GM12878 (cell line): ENCODE results near the gene PITPNM1. TPM values are rescaled to one million over a fixed set of nuclear protein-coding genes. Genes with fewer than 3 reads are reported as not detected.

ENCODE experiments used
- ATAC-seq: fragments of 200-7000 bp; cut with Tn5 transposase; 3 replicates; pipeline ENCODE4 v1.9.1; 2020; ENCODE audit warnings: mild to moderate bottlenecking, moderate library complexity
- BruUV-seq: library from RNA; stranded (reverse); fragments of 400-500 nt; replicated peaks from 2 replicates; lab custom pipeline; 2021; lab: Mats Ljungman, UMichigan
- CTCF ChIA-PET: fragments of 300-600 bp; sonication (Branson Sonifier 250); formaldehyde crosslinking; extraction: SDS; loops from one replicate; lab custom pipeline; 2021; ENCODE audit warnings: inconsistent platforms; lab: Yijun Ruan, JAX
- POLR2A ChIA-PET: fragments of 350-600 bp; formaldehyde crosslinking; extraction: SDS; loops from one replicate; lab custom pipeline; 2021; ENCODE audit warnings: inconsistent platforms; lab: Charles Lee
- RAD21 ChIA-PET: fragments of 300-600 bp; sonication (Branson Sonifier 250); formaldehyde crosslinking; loops from one replicate; lab custom pipeline; 2023; ENCODE audit warnings: antibody characterized with exemption; ENCODE audit not compliant: unreplicated experiment; lab: Charles Lee
- SMC1A ChIA-PET: fragments of 300-600 bp; sonication (Branson Sonifier 250); formaldehyde crosslinking; loops from one replicate; lab custom pipeline; 2023; ENCODE audit not compliant: unreplicated experiment, uncharacterized antibody; lab: Charles Lee
- DNase-seq: peaks from one replicate; pipeline ENCODE4 v3.0.0-alpha.2; 2011; ENCODE audit warnings: low read depth, low spot score
- FAIRE-seq: peaks from 3 replicates; lab custom pipeline; 2011; peaks lifted over from hg19 to GRCh38; lab: Jason Lieb, UNC
- H2AFZ ChIP-seq: 2 replicates; pipeline ENCODE4 v1.6.0; 2011; ENCODE audit warnings: low read depth, low read length, control low read depth; ENCODE audit not compliant: control insufficient read depth
- H3K27ac ChIP-seq: 2 replicates; pipeline ENCODE4 v1.5.1; 2011; ENCODE audit warnings: control low read depth; ENCODE audit not compliant: control insufficient read depth, insufficient read depth
- H3K27me3 ChIP-seq, 2 experiments: replicated peaks in 1 of 2; 2 replicates each; pipeline versions ENCODE4 v1.6.0 to v1.6.1; 2011; ENCODE audit warnings: low read length in 1 of 2; ENCODE audit not compliant: control insufficient read depth in 2 of 2, insufficient read depth in 2 of 2
- H3K36me3 ChIP-seq, 2 experiments: 2 replicates each; pipeline ENCODE4 v1.5.1; 2011; ENCODE audit warnings: low read length in 1 of 2; ENCODE audit not compliant: control insufficient read depth in 2 of 2, insufficient read depth in 2 of 2
- H3K4me1 ChIP-seq: 2 replicates; pipeline ENCODE4 v1.6.1; 2011; ENCODE audit warnings: mild to moderate bottlenecking, low read length, moderate library complexity, mixed read lengths; ENCODE audit not compliant: control insufficient read depth, insufficient read depth
- H3K4me2 ChIP-seq: 2 replicates; pipeline ENCODE4 v1.6.0; 2011; ENCODE audit warnings: control low read depth; ENCODE audit not compliant: control insufficient read depth, insufficient read depth
- H3K4me3 ChIP-seq: fragments of 200-600 bp; sonication (generic); 2 replicates; pipeline ENCODE4 v1.5.1; 2016
- H3K79me2 ChIP-seq: 2 replicates; pipeline ENCODE4 v1.6.0; 2011; ENCODE audit warnings: low read length; ENCODE audit not compliant: control insufficient read depth, insufficient read depth
- H3K9ac ChIP-seq: 2 replicates; pipeline ENCODE4 v1.8.0; 2011; ENCODE audit warnings: low read length, control low read depth, mixed read lengths; ENCODE audit not compliant: control insufficient read depth, insufficient read depth
- H3K9me3 ChIP-seq: replicated peaks from 3 replicates; pipeline ENCODE4 v1.5.1; 2011; ENCODE audit warnings: mild to moderate bottlenecking, low read length; ENCODE audit not compliant: control insufficient read depth, insufficient read depth
- H4K20me1 ChIP-seq: 2 replicates; pipeline ENCODE4 v1.6.0; 2011; ENCODE audit not compliant: control insufficient read depth, insufficient read depth
- BACH1 ChIP-seq: fragments of 450-650 bp; IDR thresholded peaks from 2 replicates; pipeline ENCODE4 v1.6.1; 2017; ENCODE audit warnings: mild to moderate bottlenecking, borderline replicate concordance
- CBFB ChIP-seq: IDR thresholded peaks from 2 replicates; pipeline ENCODE4 v1.6.1; 2016; ENCODE audit warnings: antibody characterized with exemption, low read depth
- CEBPZ ChIP-seq: fragments of 150-350 bp; IDR thresholded peaks from 2 replicates; pipeline ENCODE4 v1.6.1; 2016; ENCODE audit warnings: low read depth, low read length
- CREB1 ChIP-seq: IDR thresholded peaks from 2 replicates; pipeline ENCODE4 v1.6.1; 2012; ENCODE audit warnings: low read depth, mild to moderate bottlenecking, inconsistent platforms
- ELK1 ChIP-seq: IDR thresholded peaks from 2 replicates; pipeline ENCODE4 v1.6.1; 2012; ENCODE audit warnings: low read depth, low read length, improper control_type of control experiment
- GATAD2B ChIP-seq: fragments of 450-650 bp; conservative IDR thresholded peaks from 2 replicates; pipeline ENCODE4 v1.6.1; 2017; ENCODE audit warnings: low read depth, mild to moderate bottlenecking, moderate library complexity
- JUND ChIP-seq: IDR thresholded peaks from 2 replicates; pipeline ENCODE4 v1.6.1; 2012; ENCODE audit warnings: low read depth, mild to moderate bottlenecking, low read length, improper control_type of control experiment, moderate library complexity
- MLLT1 ChIP-seq: fragments of 450-650 bp; IDR thresholded peaks from 2 replicates; pipeline ENCODE4 v1.6.1; 2016; ENCODE audit warnings: mild to moderate bottlenecking
- NR2C2 ChIP-seq: IDR thresholded peaks from 2 replicates; pipeline ENCODE4 v1.6.1; 2011; ENCODE audit warnings: borderline replicate concordance, low read depth; ENCODE audit not compliant: control insufficient read depth, insufficient read length
- RAD21 ChIP-seq: IDR thresholded peaks from 2 replicates; pipeline ENCODE4 v1.6.1; 2011; ENCODE audit warnings: mild to moderate bottlenecking, low read depth, low read length, moderate library complexity; ENCODE audit not compliant: insufficient read depth
- USF1 ChIP-seq: IDR thresholded peaks from 2 replicates; pipeline ENCODE4 v1.6.1; 2011; ENCODE audit warnings: borderline replicate concordance, low read depth, mild to moderate bottlenecking, moderate library complexity, mixed read lengths, low read length; ENCODE audit not compliant: insufficient read depth; ENCODE audit errors: extremely low read length
- YY1 ChIP-seq: IDR thresholded peaks from 2 replicates; pipeline ENCODE4 v1.6.1; 2011; ENCODE audit warnings: low read depth, mild to moderate bottlenecking, low read length
- ZBED1 ChIP-seq: IDR thresholded peaks from 2 replicates; pipeline ENCODE4 v1.6.1; 2016; ENCODE audit warnings: borderline replicate concordance
- ZNF24 ChIP-seq: fragments of 450-650 bp; IDR thresholded peaks from 2 replicates; pipeline ENCODE4 v1.6.1; 2017; ENCODE audit warnings: antibody characterized with exemption, mild to moderate bottlenecking
- ZSCAN29 ChIP-seq: fragments of 450-650 bp; IDR thresholded peaks from 2 replicates; pipeline ENCODE4 v1.6.1; 2017; ENCODE audit warnings: mild to moderate bottlenecking, moderate library complexity
- WGBS: methylation state at CpG from one replicate; pipeline ENCODE4 v1.1.6; 2016; ENCODE audit warnings: low lambda C conversion rate; ENCODE audit not compliant: insufficient replicate concordance, insufficient coverage; ENCODE audit errors: missing lambda C conversion rate; 5-methylcytosine and 5-hydroxymethylcytosine counted together
- in situ Hi-C: fragments of 300-500 bp; cut with MboI; formaldehyde crosslinking; loops from 9 replicates; pipeline ENCODE4 v1.14.3; 2018; ENCODE audit warnings: mixed read lengths
- intact Hi-C: fragments of 100-400 bp; cut with micrococcal nuclease; formaldehyde crosslinking; loops from one replicate; pipeline ENCODE4 v1.14.2; 2022; ENCODE audit not compliant: unreplicated experiment
- polyA plus RNA-seq, 11 experiments: library from polyadenylated mRNA; depleted of rRNA in 4 of 11; unstranded in 6 of 11; stranded (reverse) in 5 of 11; fragments of >200 nt; fragmentation: Nextera tagmentation in 4 of 11; fragmentation: Illumina TruSeq in 1 of 11; extraction: Ambion mirVana in 4 of 11; extraction: Trizol in 1 of 11; gene quantifications; 1 replicate in 1 of 11; 2 replicates in 10 of 11; pipeline versions ENCODE4 v1.2.1 to v1.2.3, GENCODE V29; 2011 to 2016; ENCODE audit warnings: inconsistent platforms in 2 of 11, missing spikeins in 2 of 11, low read depth in 1 of 11
- total RNA-seq, 4 experiments: library from RNA; depleted of rRNA in 3 of 4; stranded (reverse); fragments of >200 nt in 3 of 4; fragmentation: Illumina TruSeq in 1 of 4; extraction: Trizol in 1 of 4; gene quantifications; 2 replicates each; pipeline versions ENCODE4 v1.2.1 to v1.2.3, GENCODE V29; 2013 to 2021

Gene PITPNM1
- total and polyA plus RNA-seq, 10 of the 15 experiments (the other 5 are each of a cell fraction or from before 2014, with no cell fraction given): 0.11 to 56.8 (median 16.5) TPM

GRCh38 chr11:67500831-67501715, 4.1 kb downstream of the PITPNM1 start:
- intact Hi-C loops (no loop called here), in situ Hi-C loops (no loop called here)
- Histone ChIP-seq H4K20me1 (no peaks in the 10 kb centered on the region), H3K79me2 (peaks cover 16% of the 10 kb centered on the region), H2AFZ (no peak overlapping the region), H3K9ac (no peak overlapping the region), H3K27me3 (no peaks in the 10 kb centered on the region), H3K4me3 (no peak overlapping the region), H3K9me3 (no peaks in the 10 kb centered on the region), H3K36me3 (peaks cover 0 to 3% of the 10 kb centered on the region in 2 experiments; a peak in 2 of 4 replicates), H3K4me2 (no peak overlapping the region), H3K27ac (no peak overlapping the region), H3K4me1 (peaks cover 11% of the 10 kb centered on the region)
- ChIA-PET CTCF (interaction anchor here (1.1 kb wide), 1 partner anchor 100 kb away, joined by 3 read pairs; the partner anchor contains the start of gene PPP1CA), RAD21 (no interaction called here), POLR2A (interaction anchor here (1.0 kb wide), 1 partner anchor 18 kb away, joined by 3 read pairs; the partner anchor contains the start of gene AIP), SMC1A (no interaction called here)
- WGBS: 85% methylated on average over 9 of the region's 9 CpGs
- FAIRE-seq (no peak), DNase-seq (no peak), ATAC-seq (no peak)
- no TSS peak for BruUV-seq
- TF ChIP-seq CBFB (no peak), NR2C2 (no peak), ZNF24 (no peak), ZSCAN29 (no peak), GATAD2B (no peak), RAD21 (no peak), ELK1 (no peak), YY1 (no peak), JUND (no peak), USF1 (no peak), ZBED1 (no peak), BACH1 (no peak), MLLT1 (no peak), CEBPZ (no peak), CREB1 (no peak)
